HK-2 (cell line): ENCODE data around the gene MTR.

Experiments
- DNase-seq: peaks from one replicate; pipeline ENCODE4 v3.0.0-alpha.2; 2018; ENCODE audit not compliant: unreplicated experiment

MTR gene

GRCh38 chr1:236864211-236864610, 69.1 kb downstream of the MTR start:
- DNase-seq = no peak

- DNase-seq = no peak
These were observed 70.1 kb downstream of the MTR start for GRCh38 chr1:236864996-236865817.

- no peak for DNase-seq
These were observed 70.7 kb downstream of the MTR start for GRCh38 chr1:236865818-236866155.

DNA sequence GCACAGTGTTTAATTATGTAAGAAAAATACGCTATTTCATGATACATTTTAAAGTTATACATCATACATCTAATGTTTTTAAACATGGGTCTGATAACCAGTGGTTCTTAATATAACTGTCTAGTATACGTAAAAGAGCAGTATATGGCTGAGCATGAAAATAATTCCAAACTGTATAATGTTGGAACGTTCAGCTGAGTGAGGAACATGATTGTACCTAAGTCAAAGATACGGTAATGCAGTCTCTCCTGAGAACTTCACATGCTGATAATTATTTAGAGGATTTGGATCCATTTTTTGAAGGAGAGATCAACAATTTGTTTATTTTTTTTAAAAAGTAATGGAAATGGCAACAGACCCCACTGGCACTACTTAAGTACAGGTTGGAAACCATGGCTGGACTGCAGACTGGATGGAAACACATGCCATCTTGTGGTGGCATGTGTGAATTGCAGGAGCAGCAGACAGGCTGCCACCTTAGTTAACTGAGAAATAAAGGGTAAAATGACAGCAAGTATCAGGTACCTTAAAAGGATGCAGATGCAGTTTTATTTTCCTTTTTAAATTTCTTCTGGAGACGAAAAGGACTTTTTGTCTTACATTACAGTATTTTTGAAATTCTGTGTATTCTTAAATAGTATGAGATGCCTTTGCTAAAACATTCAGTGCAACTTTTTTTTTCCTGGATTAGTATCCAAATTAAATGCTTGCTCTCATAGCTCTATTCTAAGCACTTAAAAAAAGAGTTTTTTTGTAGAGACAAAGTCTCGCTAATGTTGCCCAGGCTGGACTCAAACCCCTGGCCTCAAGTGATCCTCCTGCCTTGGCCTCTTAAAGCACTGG, 73.8 kb downstream of the MTR start:
- peak; percentile 47 for DNase-seq

DNA sequence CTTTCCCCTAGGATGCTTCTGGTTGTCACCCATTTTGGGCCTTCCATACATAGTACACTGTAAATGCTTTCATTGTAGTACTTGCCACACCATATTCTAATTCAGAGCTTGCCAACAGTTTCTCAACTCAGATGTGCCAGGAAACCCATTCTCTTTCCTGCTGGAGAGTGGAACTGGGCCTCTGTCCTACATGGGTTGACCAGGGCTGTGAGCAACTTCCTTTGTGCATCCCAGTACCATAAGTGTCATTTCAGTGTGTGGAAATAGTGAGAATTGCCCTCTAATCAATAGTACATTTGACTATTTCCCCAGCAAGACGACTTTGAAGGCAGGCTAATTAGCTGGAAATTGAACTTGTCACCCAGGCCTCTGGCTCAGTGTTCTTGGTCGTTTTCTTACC, 74.8 kb downstream of the MTR start:
- no peak for DNase-seq

DNA sequence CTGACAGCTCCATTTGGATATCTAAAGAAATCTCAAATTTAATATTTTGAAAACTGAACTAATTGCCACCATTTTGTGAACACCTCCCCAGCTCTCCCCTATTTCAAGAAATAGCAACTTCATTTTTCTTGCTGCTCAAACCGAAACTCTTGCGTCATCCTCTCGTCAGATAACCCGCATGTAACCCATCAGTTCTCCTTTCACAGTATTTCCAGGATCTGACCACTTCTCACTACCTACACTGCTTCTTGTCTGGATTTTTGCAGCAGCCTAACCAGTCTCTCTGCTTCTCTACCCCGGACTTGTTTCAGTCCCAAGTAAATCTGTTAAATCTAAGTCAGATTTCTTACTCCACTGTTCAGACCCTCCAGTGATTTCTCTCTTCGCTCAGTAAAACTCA, 75.6 kb downstream of the MTR start:
- DNase-seq = no peak

DNA sequence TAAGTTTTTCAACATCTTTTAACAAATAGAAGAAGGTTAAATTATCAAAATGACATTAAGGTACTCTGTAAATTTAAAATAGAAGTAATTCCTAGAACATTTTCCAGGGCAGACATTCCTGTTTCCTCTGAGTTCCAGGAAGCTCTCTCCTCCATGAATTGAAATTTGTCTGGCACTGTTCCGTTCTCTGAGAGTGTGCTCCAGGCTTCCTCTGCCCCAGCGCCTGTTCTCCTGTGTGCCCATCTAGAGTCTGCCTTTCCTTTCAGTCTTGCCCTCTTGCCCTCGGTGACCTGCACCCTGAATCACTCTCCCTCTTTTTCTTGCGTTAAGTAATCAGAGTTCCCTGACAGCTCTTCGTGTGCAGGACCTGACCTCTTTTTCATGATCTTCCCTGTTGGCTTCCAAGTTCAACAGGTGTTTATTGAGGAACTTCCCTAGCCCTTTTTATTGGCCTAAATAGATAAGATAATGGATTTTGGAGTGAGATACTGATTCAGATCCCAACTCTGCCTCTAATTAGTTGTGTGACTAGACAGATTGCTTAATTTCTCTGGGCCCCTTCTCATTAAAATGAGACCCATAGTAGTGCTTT, 77.1 kb downstream of the MTR start:
- DNase-seq = no peak

DNA sequence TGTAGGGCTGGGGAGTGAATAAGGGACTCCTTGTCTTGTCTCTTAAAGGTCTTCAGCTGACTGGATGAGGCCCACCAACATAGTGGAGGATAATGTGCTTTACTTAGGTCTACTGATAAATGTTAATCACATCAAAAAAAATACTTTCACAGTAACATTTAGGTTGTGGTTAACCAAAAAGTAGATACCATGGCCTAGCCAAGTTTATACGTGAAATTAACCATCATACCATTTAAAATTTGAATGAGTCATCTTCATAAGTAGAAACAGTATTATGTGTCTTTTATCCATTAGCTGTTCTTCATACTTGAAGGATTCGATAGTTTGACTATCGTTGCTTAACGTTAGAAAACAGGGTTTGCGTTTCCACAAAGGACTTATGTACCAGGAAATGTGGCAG, 80.9 kb downstream of the MTR start:
- DNase-seq = no peak

DNA sequence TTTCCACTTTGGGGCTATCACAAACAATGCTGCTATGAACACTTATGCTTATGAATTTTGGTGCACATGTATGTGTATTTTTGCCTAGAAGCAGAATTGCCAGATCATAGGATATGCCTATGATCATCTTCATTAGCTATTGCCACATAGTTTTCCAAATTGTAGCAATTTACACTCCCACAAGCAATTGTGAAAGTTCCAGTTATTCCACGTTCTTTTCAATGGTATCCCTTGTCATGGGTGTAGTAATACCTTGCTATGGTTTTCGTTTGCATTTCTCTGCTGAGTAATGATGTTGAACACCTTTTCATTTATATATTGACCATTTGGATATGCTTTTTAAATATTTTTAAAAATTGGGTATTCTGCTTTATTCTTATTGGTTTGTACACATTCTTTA, 82.6 kb downstream of the MTR start:
- no peak for DNase-seq

DNA sequence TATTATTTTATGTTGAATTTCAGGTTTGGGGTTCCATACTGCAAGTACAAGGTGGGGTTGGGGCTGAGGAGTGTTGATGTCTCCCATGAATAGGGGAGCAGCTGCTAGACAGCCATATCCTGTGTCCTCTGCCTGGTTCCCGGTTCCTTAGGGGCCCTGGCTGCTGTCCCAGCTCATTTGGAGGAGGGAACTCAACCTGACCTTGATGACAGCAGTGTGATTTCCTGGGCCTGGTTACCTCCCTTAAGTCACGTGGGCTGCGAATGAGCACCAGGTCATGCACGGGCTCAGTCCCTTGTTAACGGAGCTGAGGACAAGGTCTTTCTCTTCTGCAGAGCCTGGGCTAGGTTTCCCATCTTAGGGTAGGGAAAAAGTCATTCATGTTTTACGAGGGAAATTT, 85.1 kb downstream of the MTR start:
- no peak for DNase-seq

GRCh38 chr1:236882678-236883077, 87.6 kb downstream of the MTR start:
- DNase-seq = no peak

GRCh38 chr1:236886199-236886598, 91.1 kb downstream of the MTR start:
- DNase-seq = no peak

DNA sequence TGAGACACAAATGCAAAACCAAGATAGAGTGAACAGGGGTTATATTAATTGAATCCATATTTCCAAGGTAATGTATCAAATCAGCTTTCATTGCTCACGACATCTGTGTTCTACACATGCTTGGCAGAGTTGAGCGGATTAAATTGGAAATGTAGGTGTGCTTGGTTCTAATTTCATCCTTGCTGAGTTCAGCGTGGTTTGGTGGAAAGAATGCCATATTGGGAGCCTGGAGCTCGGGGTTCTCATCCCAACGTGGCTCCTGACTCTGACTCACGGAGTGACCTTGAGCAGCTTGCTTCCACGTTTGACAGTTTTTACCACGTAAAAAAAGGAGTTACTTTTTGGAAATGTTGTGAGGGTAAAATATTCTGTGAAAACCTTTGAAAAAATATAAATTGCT, 92.0 kb downstream of the MTR start:
- DNase-seq = no peak

DNA sequence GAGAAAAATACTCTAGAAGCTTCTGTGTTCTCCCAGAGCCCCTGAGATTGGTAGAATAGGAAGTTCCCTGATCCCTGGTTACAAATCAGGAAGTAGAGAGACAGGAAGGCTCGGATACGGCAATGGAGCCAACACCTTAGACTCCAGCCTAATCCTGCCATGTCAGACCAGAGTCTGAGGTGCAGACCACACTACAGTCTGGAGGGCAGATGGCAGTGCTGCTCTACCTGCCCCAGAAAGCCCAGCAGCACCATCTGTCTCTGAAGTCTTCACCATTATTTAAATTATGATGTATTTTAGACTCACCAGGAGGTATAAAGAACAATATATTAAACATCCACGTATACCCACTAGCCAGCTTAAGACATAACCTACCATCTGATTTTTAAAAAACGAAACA, 93.0 kb downstream of the MTR start:
- DNase-seq = no peak

GRCh38 chr1:236888903-236889302, 93.8 kb downstream of the MTR start:
- no peak for DNase-seq

DNA sequence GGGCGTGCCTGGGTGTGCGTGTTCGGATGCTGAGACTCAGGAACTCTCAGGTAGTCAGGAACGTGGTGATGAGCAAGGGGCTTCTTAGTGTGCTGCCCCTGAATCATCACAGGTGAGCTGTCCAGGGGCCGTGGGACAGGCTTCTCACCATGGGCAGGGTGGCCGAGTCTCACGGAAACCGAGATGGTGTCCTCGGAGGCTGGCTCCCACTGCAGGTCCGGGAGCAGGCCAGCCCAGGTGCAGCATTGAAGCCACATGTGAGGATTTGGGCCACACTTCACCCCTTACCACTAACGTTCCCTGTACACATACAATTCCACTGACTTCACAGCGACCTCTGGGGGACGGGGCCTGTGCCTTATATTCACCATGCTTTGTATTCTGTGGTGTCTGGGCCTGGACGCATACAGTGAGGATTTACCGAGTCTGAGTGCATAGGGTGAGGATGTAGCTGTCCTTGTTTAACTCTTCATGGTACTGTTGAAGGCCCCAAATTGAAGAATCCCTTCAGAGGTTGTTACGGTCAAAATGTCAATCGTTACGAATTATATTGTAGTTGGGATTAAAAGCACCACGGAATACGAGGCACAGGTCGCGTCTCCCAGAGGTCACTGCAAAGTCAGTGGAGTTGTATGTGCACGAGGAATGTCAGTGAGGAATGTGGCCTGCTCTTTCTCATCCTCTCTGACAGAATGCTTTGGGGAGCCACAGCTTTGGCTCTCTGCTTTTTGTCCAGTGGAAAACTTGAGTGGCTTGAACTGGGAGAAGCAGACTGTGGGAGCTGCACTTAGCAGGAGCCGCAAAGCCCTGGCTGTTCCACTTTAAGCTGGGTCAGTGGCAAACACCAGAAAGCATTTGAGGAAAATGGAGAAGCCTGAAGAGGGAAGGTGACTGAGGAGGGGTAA, 95.3 kb downstream of the MTR start:
- no peak for DNase-seq

- no peak for DNase-seq
These were observed 98.8 kb downstream of the MTR start for GRCh38 chr1:236893626-236894545.

DNA sequence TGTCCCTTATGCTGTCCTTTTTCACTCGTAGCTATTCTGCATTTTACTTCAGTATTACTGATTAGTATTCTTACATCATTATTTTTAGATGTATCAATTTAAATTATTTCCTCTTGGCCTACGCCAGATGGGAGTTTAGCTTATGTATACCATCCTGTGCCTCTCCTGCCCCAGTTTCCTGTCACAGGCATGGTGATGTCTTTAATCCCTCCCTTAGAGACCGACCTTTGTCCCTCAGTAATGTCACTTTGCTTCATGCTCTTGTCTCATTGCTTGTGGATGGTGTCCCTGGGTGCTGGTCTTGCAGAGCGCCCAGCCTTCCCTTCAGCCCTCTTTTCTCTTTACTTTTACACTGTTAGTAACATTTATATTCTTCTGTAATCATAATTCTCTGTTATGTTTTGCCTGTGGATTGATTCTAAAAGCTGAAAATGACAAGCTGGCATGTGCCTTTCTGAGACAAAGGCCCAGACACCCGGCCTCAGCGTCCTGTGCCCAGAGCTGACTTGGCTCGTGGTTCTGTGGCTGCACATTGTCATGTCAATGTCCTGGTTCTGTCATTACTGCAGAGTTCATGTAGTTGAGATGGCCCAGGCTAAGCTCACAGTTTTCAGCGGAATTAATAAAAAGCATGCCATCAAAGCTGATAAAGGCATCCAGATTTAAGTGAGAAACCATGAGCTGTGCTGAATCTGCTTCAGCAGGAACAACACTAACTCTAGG, 100.7 kb downstream of the MTR start:
- DNase-seq = no peak

DNA sequence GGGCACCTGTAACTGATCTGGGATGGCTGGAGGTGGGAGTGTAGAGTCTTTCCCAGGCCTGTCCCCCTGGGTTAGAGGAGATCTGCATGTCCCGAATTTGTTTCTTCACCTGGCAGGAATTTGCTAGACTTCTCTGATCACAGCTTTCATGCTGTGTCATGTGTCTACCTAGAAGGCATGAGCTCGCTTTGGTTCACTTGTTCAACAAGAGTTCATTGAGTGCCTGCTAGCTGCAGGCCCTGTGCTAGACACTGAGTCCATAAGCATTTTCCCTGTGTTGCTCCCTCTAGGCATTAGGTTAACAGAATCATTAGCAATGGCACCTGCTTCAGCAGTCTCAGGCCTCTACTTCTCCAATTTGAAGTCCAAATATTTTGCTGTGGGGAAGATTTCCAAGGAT, 101.6 kb downstream of the MTR start:
- DNase-seq = no peak
